HepG2 (cell line): Measurements from ENCODE around the gene KIF5B. TPM values are rescaled to one million over a fixed set of nuclear protein-coding genes. Genes with fewer than 3 reads are reported as not detected.

Experiments
- CHD4 ChIP-seq: fragments of 200-600 bp; sonication (generic); IDR thresholded peaks from 2 replicates; pipeline ENCODE4 v1.7.0; 2017; ENCODE audit warnings: mild to moderate bottlenecking, low read length, borderline replicate concordance
- KDM5A ChIP-seq: fragments of 200-600 bp; sonication (generic); IDR thresholded peaks from 2 replicates; pipeline ENCODE4 v1.7.0; 2018; ENCODE audit warnings: antibody characterized with exemption, mild to moderate bottlenecking, low read length, borderline replicate concordance
- NR2F1 ChIP-seq, 2 experiments: fragments of 450-650 bp in 1 of 2; formaldehyde crosslinking in 1 of 2; IDR thresholded peaks; 2 replicates each; pipeline versions ENCODE4 v1.5.0 to v1.6.1; 2016 to 2020; ENCODE audit warnings: mild to moderate bottlenecking in 1 of 2, missing compliant biosample characterization in 1 of 2, missing genetic modification reagents in 1 of 2, moderate library complexity in 1 of 2
- PHB2 ChIP-seq: fragments of 450-650 bp; IDR thresholded peaks from 2 replicates; pipeline ENCODE4 v1.6.1; 2018; ENCODE audit not compliant: partially characterized antibody
- PLRG1 ChIP-seq: fragments of 450-650 bp; conservative IDR thresholded peaks from 2 replicates; pipeline ENCODE4 v1.6.1; 2016
- POLR2A ChIP-seq, 2 experiments: IDR thresholded peaks; 2 replicates each; pipeline ENCODE4 v1.6.1; 2011; ENCODE audit warnings: low read depth in 2 of 2, low read length in 2 of 2, mild to moderate bottlenecking in 1 of 2, moderate library complexity in 1 of 2; ENCODE audit not compliant: insufficient read depth in 1 of 2
- PRDM10 ChIP-seq: sonication (generic); formaldehyde crosslinking; IDR thresholded peaks from 2 replicates; pipeline ENCODE4 v1.4.0; 2020; ENCODE audit warnings: low read depth, missing genetic modification reagents
- RXRB ChIP-seq: IDR thresholded peaks from 2 replicates; pipeline ENCODE4 v1.6.1; 2016; ENCODE audit warnings: borderline replicate concordance, missing genetic modification reagents, missing compliant biosample characterization
- SP2 ChIP-seq: sonication (generic); formaldehyde crosslinking; IDR thresholded peaks from 2 replicates; pipeline ENCODE4 v1.5.1; 2020; ENCODE audit warnings: mild to moderate bottlenecking, missing genetic modification reagents
- TRIM24 ChIP-seq: sonication (generic); formaldehyde crosslinking; IDR thresholded peaks from 2 replicates; pipeline ENCODE4 v1.8.0; 2022; ENCODE audit warnings: mild to moderate bottlenecking, missing genetic modification reagents
- ZIK1 ChIP-seq: sonication (generic); formaldehyde crosslinking; IDR thresholded peaks from 2 replicates; pipeline ENCODE4 v1.5.0; 2020; ENCODE audit warnings: mild to moderate bottlenecking, low read depth, missing genetic modification reagents, borderline replicate concordance
- ZNF24 ChIP-seq: fragments of 450-650 bp; IDR thresholded peaks from 2 replicates; pipeline ENCODE4 v1.6.1; 2017; ENCODE audit warnings: antibody characterized with exemption, mild to moderate bottlenecking
- ZNF253 ChIP-seq: sonication (generic); formaldehyde crosslinking; IDR thresholded peaks from 2 replicates; pipeline ENCODE4 v1.8.0; 2022; ENCODE audit warnings: mild to moderate bottlenecking, missing genetic modification reagents, borderline replicate concordance
- ZNF350 ChIP-seq: sonication (generic); formaldehyde crosslinking; IDR thresholded peaks from 2 replicates; pipeline ENCODE4 v1.4.0; 2020; ENCODE audit warnings: mild to moderate bottlenecking, low read depth, missing genetic modification reagents, borderline replicate concordance
- ZNF512B ChIP-seq: sonication (generic); formaldehyde crosslinking; IDR thresholded peaks from 2 replicates; pipeline ENCODE4 v1.5.1; 2020; ENCODE audit warnings: missing genetic modification reagents, mild to moderate bottlenecking, borderline replicate concordance
- ZNF597 ChIP-seq: sonication (generic); formaldehyde crosslinking; IDR thresholded peaks from 2 replicates; pipeline ENCODE4 v1.5.0; 2020; ENCODE audit warnings: missing genetic modification reagents
- ZNF883 ChIP-seq: sonication (generic); formaldehyde crosslinking; IDR thresholded peaks from 2 replicates; pipeline ENCODE4 v1.5.1; 2020; ENCODE audit warnings: mild to moderate bottlenecking, missing genetic modification reagents; ENCODE audit errors: not compliant biosample characterization
- ZSCAN25 ChIP-seq: sonication (generic); formaldehyde crosslinking; IDR thresholded peaks from 2 replicates; pipeline ENCODE4 v1.8.0; 2022; ENCODE audit warnings: mild to moderate bottlenecking, missing genetic modification reagents
- polyA plus RNA-seq, 8 experiments: library from polyadenylated mRNA; depleted of rRNA in 3 of 8; stranded (reverse) in 7 of 8; unstranded in 1 of 8; fragments of >200 nt; fragmentation: Illumina TruSeq in 4 of 8; extraction: Trizol in 4 of 8; gene quantifications; 2 replicates each; pipeline versions ENCODE4 v1.2.1 to v1.2.3, GENCODE V29; 2011 to 2016; ENCODE audit warnings: low read depth in 4 of 8, missing spikeins in 1 of 8, mixed read lengths in 1 of 8; ENCODE audit not compliant: insufficient read depth in 1 of 8
- total RNA-seq, 5 experiments: library from RNA; depleted of rRNA; stranded (reverse); fragments of >200 nt; fragmentation: Illumina TruSeq; extraction: Trizol; gene quantifications; 2 replicates each; pipeline ENCODE4 v1.2.3, GENCODE V29; 2016; ENCODE audit warnings: low read depth in 1 of 5
- TF ChIP-seq, protein P1 (sequence below): sonication (generic); formaldehyde crosslinking; conservative IDR thresholded peaks from 2 replicates; pipeline ENCODE4 v1.8.0; 2022; ENCODE audit warnings: missing genetic modification reagents
- TF ChIP-seq, protein P2 (sequence below): sonication (generic); formaldehyde crosslinking; IDR thresholded peaks from 2 replicates; pipeline ENCODE4 v1.8.1; 2023; ENCODE audit warnings: missing genetic modification reagents, inconsistent platforms, borderline replicate concordance

The KIF5B gene
- total and polyA plus RNA-seq, 2 of the 13 experiments (the other 11 are each of a cell fraction or from before 2014, with no cell fraction given): 34.3 to 133 TPM

DNA sequence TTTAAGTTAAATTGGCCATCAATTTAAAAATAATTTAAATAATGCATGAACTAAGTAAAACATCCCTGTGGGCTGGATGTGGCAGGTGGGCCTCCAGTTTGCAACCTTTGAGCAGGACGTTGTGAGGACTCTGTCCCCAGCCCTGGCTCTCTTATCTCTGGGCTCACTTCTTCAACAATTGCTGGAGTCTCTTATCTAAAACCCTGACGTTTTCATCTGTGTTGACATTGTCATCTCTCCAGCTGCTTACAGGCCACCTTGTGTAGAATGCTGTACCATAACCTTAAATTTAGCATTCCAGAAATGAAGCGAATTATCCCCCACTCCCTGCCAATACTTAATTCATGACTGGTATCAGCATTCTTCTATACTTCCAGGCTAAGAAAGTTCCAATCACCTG, 3.2 kb upstream of the KIF5B start (continued):
- TF ChIP-seq TRIM24: no peak
- no peak for TF ChIP-seq ZNF597 (CRISPR knock-in tag)
- no peak for TF ChIP-seq ZNF350 (CRISPR knock-in tag)
- TF ChIP-seq, protein P1, sequence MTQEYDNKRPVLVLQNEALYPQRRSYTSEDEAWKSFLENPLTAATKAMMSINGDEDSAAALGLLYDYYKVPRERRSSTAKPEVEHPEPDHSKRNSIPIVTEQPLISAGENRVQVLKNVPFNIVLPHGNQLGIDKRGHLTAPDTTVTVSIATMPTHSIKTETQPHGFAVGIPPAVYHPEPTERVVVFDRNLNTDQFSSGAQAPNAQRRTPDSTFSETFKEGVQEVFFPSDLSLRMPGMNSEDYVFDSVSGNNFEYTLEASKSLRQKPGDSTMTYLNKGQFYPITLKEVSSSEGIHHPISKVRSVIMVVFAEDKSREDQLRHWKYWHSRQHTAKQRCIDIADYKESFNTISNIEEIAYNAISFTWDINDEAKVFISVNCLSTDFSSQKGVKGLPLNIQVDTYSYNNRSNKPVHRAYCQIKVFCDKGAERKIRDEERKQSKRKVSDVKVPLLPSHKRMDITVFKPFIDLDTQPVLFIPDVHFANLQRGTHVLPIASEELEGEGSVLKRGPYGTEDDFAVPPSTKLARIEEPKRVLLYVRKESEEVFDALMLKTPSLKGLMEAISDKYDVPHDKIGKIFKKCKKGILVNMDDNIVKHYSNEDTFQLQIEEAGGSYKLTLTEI (CRISPR knock-in tag): no peak
- TF ChIP-seq ZIK1 (CRISPR knock-in tag): no peak
- TF ChIP-seq NR2F1 (CRISPR knock-in tag; IDR thresholded peaks at IDR 0.05): no peak
- no peak for TF ChIP-seq ZNF512B
- no peak for TF ChIP-seq PRDM10 (CRISPR knock-in tag)
- TF ChIP-seq, protein P2, sequence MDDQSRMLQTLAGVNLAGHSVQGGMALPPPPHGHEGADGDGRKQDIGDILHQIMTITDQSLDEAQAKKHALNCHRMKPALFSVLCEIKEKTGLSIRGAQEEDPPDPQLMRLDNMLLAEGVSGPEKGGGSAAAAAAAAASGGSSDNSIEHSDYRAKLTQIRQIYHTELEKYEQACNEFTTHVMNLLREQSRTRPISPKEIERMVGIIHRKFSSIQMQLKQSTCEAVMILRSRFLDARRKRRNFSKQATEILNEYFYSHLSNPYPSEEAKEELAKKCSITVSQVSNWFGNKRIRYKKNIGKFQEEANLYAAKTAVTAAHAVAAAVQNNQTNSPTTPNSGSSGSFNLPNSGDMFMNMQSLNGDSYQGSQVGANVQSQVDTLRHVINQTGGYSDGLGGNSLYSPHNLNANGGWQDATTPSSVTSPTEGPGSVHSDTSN (CRISPR knock-in tag): no peak
- no peak for TF ChIP-seq PHB2
- TF ChIP-seq SP2 (CRISPR knock-in tag): no peak
- no peak for TF ChIP-seq ZSCAN25 (CRISPR knock-in tag)
- TF ChIP-seq POLR2A (IDR thresholded peaks at IDR 0.05; ENCODE audit: insufficient read depth in 1 of 2, low read depth in 2 of 2, low read length in 2 of 2): no peak
- TF ChIP-seq PLRG1: no peak
- no peak for TF ChIP-seq ZNF883 (CRISPR knock-in tag)
- no peak for TF ChIP-seq ZNF253 (CRISPR knock-in tag)
- no peak for TF ChIP-seq ZNF24
- TF ChIP-seq KDM5A: no peak
- TF ChIP-seq RXRB (CRISPR knock-in tag): 0 out of 2 replicates have a peak, but pooled peaks have one; percentile 54
- TF ChIP-seq CHD4: no peak
